GM23248 (cell line): ENCODE results near the gene KCNN4. TPM values are rescaled to one million over a fixed set of nuclear protein-coding genes. Genes with fewer than 3 reads are reported as not detected.

Experiments used
- DNase-seq: peaks from one replicate; pipeline ENCODE4 v3.0.0-alpha.2; 2015
- H2AFZ ChIP-seq: fragments of 200-600 bp; sonication (generic); 2 replicates; pipeline ENCODE4 v1.6.1; 2016; ENCODE audit warnings: antibody characterized with exemption
- H3F3A ChIP-seq: fragments of 200-600 bp; sonication (generic); 2 replicates; pipeline ENCODE4 v1.6.1; 2016; ENCODE audit warnings: mild to moderate bottlenecking, antibody characterized with exemption, mixed run types; ENCODE audit not compliant: insufficient read depth
- H3K27ac ChIP-seq: fragments of 200-600 bp; sonication (generic); 2 replicates; pipeline ENCODE4 v1.5.1; 2016; ENCODE audit warnings: mild to moderate bottlenecking
- H3K27me3 ChIP-seq: fragments of 200-600 bp; sonication (generic); replicated peaks from 2 replicates; pipeline ENCODE4 v1.6.1; 2016; ENCODE audit warnings: mild to moderate bottlenecking; ENCODE audit not compliant: insufficient read depth
- H3K36me3 ChIP-seq: fragments of 200-600 bp; sonication (generic); 2 replicates; pipeline ENCODE4 v1.6.1; 2016; ENCODE audit warnings: low read depth, mild to moderate bottlenecking
- H3K4me1 ChIP-seq: fragments of 200-600 bp; sonication (generic); 2 replicates; pipeline ENCODE4 v1.6.1; 2016; ENCODE audit warnings: mild to moderate bottlenecking; ENCODE audit not compliant: insufficient read depth
- H3K4me2 ChIP-seq: fragments of 200-600 bp; sonication (generic); one replicate; pipeline ENCODE4 v1.6.1; 2016; ENCODE audit warnings: mild to moderate bottlenecking; ENCODE audit not compliant: unreplicated experiment
- H3K4me3 ChIP-seq: fragments of 200-600 bp; sonication (generic); 2 replicates; pipeline ENCODE4 v1.5.1; 2016; ENCODE audit warnings: mild to moderate bottlenecking
- H3K79me2 ChIP-seq: fragments of 200-600 bp; sonication (generic); 2 replicates; pipeline ENCODE4 v1.6.1; 2016; ENCODE audit warnings: mild to moderate bottlenecking; ENCODE audit not compliant: insufficient read depth
- H3K9ac ChIP-seq: fragments of 200-600 bp; sonication (generic); 2 replicates; pipeline ENCODE4 v1.6.1; 2016; ENCODE audit warnings: mild to moderate bottlenecking
- H3K9me2 ChIP-seq: fragments of 200-600 bp; sonication (generic); 2 replicates; pipeline ENCODE4 v1.6.1; 2016; ENCODE audit warnings: mixed run types, mild to moderate bottlenecking, moderate library complexity; ENCODE audit not compliant: insufficient read depth
- H3K9me3 ChIP-seq: fragments of 200-600 bp; sonication (generic); one replicate; pipeline ENCODE4 v1.6.1; 2017; ENCODE audit warnings: low read depth
- H4K20me1 ChIP-seq: fragments of 200-600 bp; sonication (generic); 2 replicates; pipeline ENCODE4 v1.6.0; 2016; ENCODE audit not compliant: insufficient read depth
- EZH2 ChIP-seq: fragments of 200-600 bp; sonication (generic); IDR thresholded peaks from 2 replicates; pipeline ENCODE4 v1.6.1; 2018; ENCODE audit warnings: antibody characterized with exemption, mild to moderate bottlenecking; ENCODE audit not compliant: insufficient read depth, poor library complexity, severe bottlenecking
- EZH2phosphoT487 ChIP-seq: fragments of 200-600 bp; sonication (generic); IDR thresholded peaks from 2 replicates; pipeline ENCODE4 v1.6.1; 2018; ENCODE audit warnings: antibody characterized with exemption, moderate library complexity, mild to moderate bottlenecking, low read depth; ENCODE audit not compliant: insufficient read depth
- WGBS, 2 experiments: methylation state at CpG; one replicate each; pipeline ENCODE4 v1.1.6; 2015 to 2017; ENCODE audit warnings: low lambda C conversion rate in 2 of 2, low coverage in 1 of 2; ENCODE audit errors: missing lambda C conversion rate in 2 of 2; 5-methylcytosine and 5-hydroxymethylcytosine counted together
- in situ Hi-C: fragments of 300-500 bp; cut with MboI; formaldehyde crosslinking; loops from 2 replicates; pipeline ENCODE4 v1.15.0; 2020
- polyA plus RNA-seq: library from polyadenylated mRNA; unstranded; fragments of >200 nt; fragmentation: Nextera tagmentation; extraction: Ambion mirVana; gene quantifications from 2 replicates; pipeline ENCODE4 v1.2.1, GENCODE V29; 2016
- total RNA-seq: library from RNA; depleted of rRNA; stranded (reverse); fragments of >200 nt; shearing (Covaris generic); gene quantifications from 2 replicates; pipeline ENCODE4 v1.2.3, GENCODE V29; 2014

The KCNN4 gene
- total and polyA plus RNA-seq, 2 experiments from 2014 or later = 9.4 to 13.7 TPM

DNA sequence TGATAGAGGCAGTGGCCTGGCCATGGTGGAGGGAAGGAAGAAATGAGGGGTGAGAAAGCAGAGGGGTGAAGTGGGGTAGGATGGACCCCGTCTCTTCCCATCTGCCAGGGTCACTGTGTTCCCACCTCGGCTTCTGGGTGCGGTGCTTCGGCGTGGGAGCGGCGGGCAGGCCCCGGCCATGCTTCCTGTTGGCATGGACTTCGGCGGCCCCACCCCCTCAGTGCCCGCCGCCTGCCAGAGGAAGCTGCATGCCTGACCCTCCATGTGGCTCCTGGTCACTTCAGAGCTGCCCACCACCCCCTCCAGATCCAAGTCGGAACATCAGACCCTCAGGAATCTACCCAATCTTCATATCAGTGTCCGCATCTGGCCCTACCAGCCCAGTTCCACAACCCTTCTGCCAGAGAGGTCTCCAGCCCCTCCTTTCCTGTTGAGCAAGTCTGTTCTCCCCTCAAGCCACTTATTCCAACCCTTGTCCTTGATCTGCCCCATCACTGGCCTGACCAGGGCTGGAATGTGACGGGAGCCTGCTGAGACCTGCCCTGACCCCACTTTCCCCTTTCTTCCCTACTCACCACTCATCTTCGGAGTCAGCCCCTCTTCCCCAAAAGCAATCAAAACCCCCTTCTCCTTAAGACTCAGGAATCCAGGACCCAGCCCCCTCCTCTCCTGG lies 1.5 kb downstream of the KCNN4 start:
- no peak for DNase-seq

DNA sequence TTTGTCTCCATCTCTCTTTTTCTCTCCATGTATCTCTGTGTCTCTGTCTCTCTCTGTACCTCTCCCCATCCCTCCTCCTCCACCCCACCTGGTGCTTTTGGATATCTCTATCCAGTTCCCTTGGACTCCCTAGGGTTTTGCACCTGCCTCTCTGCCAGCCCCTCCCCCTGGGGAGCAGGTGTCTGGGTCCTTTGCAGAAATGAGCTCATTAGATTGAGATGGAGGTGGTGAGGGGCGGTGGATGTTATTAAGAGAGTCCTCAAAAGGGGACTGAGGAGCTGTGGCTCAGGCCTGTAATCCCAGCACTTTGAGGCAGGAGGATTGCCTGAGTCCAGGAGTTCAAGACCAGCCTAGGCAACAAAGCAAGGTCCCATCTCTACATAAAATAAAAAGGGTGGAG lies 2.1 kb downstream of the KCNN4 start:
- no peak for DNase-seq
- no peaks in the 10 kb centered on the region for H3K9me2 ChIP-seq
- no peaks in the 10 kb centered on the region for H3K36me3 ChIP-seq
- H3F3A ChIP-seq = no peaks in the 10 kb centered on the region
- TF ChIP-seq EZH2 (no peak), EZH2phosphoT487 (no peak)
- in situ Hi-C loops = no loop called here
- H3K27me3 ChIP-seq = no peaks in the 10 kb centered on the region
- H4K20me1 ChIP-seq = no peaks in the 10 kb centered on the region
- H2AFZ ChIP-seq = no peak overlapping the region
- no peaks in the 10 kb centered on the region; the same call in 1 of the 2 replicates for H3K79me2 ChIP-seq
- H3K4me3 ChIP-seq = no peak overlapping the region
- H3K9me3 ChIP-seq = no peaks in the 10 kb centered on the region
- H3K4me1 ChIP-seq = peaks cover 26% of the 10 kb centered on the region
- H3K27ac ChIP-seq = no peak overlapping the region
- 75 to 82% methylated on average over 1 of the region's 1 CpG for WGBS, 2 experiments
- no peak overlapping the region for H3K9ac ChIP-seq
- no peak overlapping the region for H3K4me2 ChIP-seq

More for the DNA sequence above, 1.5 kb downstream of the KCNN4 start:
- H3K79me2 ChIP-seq = no peaks in the 10 kb centered on the region; the same call in 1 of the 2 replicates
- in situ Hi-C loops = no loop called here
- 76 to 79% methylated on average over 16 of the region's 16 CpGs for WGBS, 2 experiments
- peak overlapping the region; percentile 69 for H3K4me2 ChIP-seq
- H4K20me1 ChIP-seq = no peaks in the 10 kb centered on the region
- H3K27me3 ChIP-seq = no peaks in the 10 kb centered on the region
- H3K4me3 ChIP-seq = 0 out of 2 replicates have a peak overlapping the region, but pooled peaks have one; percentile 65
- H3K9ac ChIP-seq = peak overlapping the region; percentile 72; the same call in 1 of the 2 replicates
- H2AFZ ChIP-seq = no peak overlapping the region
- H3K4me1 ChIP-seq = peaks cover 32% of the 10 kb centered on the region
- no peaks in the 10 kb centered on the region for H3K9me2 ChIP-seq
- H3F3A ChIP-seq = no peaks in the 10 kb centered on the region; the same call in 1 of the 2 replicates
- TF ChIP-seq EZH2 (no peak), EZH2phosphoT487 (no peak)
- H3K9me3 ChIP-seq = no peaks in the 10 kb centered on the region
- no peak overlapping the region for H3K27ac ChIP-seq
- no peaks in the 10 kb centered on the region for H3K36me3 ChIP-seq

DNA sequence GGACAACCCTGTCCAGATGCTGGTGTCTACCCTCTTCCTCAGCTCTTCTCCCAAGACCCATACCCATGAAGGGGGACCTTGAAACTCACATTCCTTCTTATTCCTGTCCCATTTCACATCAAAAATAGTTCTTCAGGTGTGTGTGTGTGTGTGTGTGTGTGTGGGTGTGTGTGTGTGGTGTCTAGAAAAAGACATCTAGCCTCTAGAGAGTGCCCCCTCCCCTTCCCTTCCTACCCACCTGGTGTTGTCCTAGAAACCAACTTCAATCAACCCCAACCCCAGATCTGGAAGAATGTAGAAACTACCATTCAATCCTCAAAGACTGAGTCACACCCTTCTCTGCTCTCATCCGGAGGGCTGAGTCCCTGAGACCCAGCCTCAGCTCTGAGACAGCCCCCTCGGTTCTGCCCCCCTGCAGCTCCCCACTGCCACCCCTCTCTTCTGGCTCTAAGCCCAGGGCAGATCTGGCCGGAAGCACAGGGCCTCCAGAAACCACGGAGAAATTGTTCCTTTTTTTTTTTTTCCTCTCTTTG lies 3.5 kb downstream of the KCNN4 start:
- Histone ChIP-seq H3K9me2 (no peaks in the 10 kb centered on the region), H3K27me3 (no peaks in the 10 kb centered on the region), H3K4me1 (peaks cover 26% of the 10 kb centered on the region), H3K36me3 (no peaks in the 10 kb centered on the region), H3K4me3 (no peak overlapping the region), H4K20me1 (no peaks in the 10 kb centered on the region), H3F3A (no peaks in the 10 kb centered on the region), H3K4me2 (peak overlapping the region; percentile 31), H3K27ac (no peak overlapping the region), H2AFZ (no peak overlapping the region), H3K9ac (no peak overlapping the region), H3K79me2 (no peaks in the 10 kb centered on the region; the same call in 1 of the 2 replicates), H3K9me3 (no peaks in the 10 kb centered on the region)
- 10 to 23% methylated on average over 4 of the region's 4 CpGs for WGBS, 2 experiments
- no peak for TF ChIP-seq EZH2
- no peak for TF ChIP-seq EZH2phosphoT487
- peak; percentile 37 for DNase-seq
- in situ Hi-C loops = no loop called here

DNA sequence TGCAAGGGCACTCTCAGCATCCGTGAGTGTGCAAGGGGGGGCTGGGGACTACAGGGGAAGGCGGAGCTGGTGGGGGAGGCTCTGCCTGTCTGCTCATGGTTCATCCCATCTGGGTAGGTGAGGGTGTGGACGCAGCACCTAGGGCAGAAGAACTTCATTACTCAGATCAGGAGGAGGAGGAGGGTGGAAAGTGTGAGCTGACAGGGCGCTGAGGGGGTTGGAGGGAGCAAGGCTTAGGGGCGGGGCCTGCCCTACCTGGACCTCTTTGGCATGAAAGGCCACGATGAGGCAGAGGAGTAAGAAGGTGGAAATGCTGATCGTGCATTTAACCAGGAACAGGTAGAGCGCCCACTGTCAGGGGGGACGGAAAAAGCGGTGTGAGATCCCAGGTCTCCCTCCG lies 4.5 kb downstream of the KCNN4 start:
- Histone ChIP-seq H3K27ac (no peak overlapping the region), H2AFZ (no peak overlapping the region), H3K27me3 (no peaks in the 10 kb centered on the region), H3K4me2 (no peak overlapping the region), H3K4me1 (peaks cover 22% of the 10 kb centered on the region), H3K9me2 (no peaks in the 10 kb centered on the region), H3K9me3 (no peaks in the 10 kb centered on the region), H4K20me1 (no peaks in the 10 kb centered on the region), H3K79me2 (no peaks in the 10 kb centered on the region; the same call in 1 of the 2 replicates), H3K36me3 (no peaks in the 10 kb centered on the region), H3K9ac (no peak overlapping the region), H3K4me3 (no peak overlapping the region), H3F3A (no peaks in the 10 kb centered on the region)
- DNase-seq = no peak
- in situ Hi-C loops = no loop called here
- no peak for TF ChIP-seq EZH2phosphoT487
- TF ChIP-seq EZH2 = no peak
- 66 to 71% methylated on average over 11 of the region's 11 CpGs for WGBS, 2 experiments
